Uterus (tissue), 4 donors: Measurements from ENCODE around the gene CCDC9. TPM values are rescaled to one million over a fixed set of nuclear protein-coding genes. Genes with fewer than 3 reads are reported as not detected.

Experiments used
- DNase-seq, 2 donors: peaks; one replicate each; pipeline ENCODE4 v3.0.0-alpha.2; 2019 to 2020
- H3K27ac ChIP-seq, 2 donors: fragments of 200-600 bp; sonication (generic); 1 replicate in 1 of 2; 2 replicates in 1 of 2; pipeline ENCODE4 v1.5.1; 2016 to 2018
- H3K27me3 ChIP-seq, 2 donors: fragments of 200-600 bp; sonication (generic); one replicate each; pipeline ENCODE4 v1.5.1; 2018 to 2019; ENCODE audit warnings: control low read depth in 1 of 2
- H3K36me3 ChIP-seq, 2 donors: fragments of 200-600 bp; sonication (generic); one replicate each; pipeline ENCODE4 v1.5.1; 2019; ENCODE audit warnings: control low read depth in 1 of 2
- H3K4me1 ChIP-seq, 2 donors: fragments of 200-600 bp; sonication (generic); one replicate each; pipeline ENCODE4 v1.5.1; 2018 to 2019; ENCODE audit warnings: control low read depth in 1 of 2
- H3K4me3 ChIP-seq, 2 donors: fragments of 200-600 bp; sonication (generic); 1 replicate in 1 of 2; 2 replicates in 1 of 2; pipeline ENCODE4 v1.5.1; 2018 to 2019; ENCODE audit warnings: mild to moderate bottlenecking in 1 of 2
- H3K9me3 ChIP-seq, 2 donors: fragments of 200-600 bp; sonication (generic); one replicate each; pipeline ENCODE4 v1.5.1; 2019; ENCODE audit warnings: control low read depth in 1 of 2
- CTCF ChIP-seq, 4 experiments: fragments of 200-600 bp in 2 of 4; fragments of 450-650 bp in 2 of 4; sonication (generic) in 2 of 4; IDR thresholded peaks; one replicate each; pipeline ENCODE4 v1.5.1; 2016 to 2019; ENCODE audit warnings: antibody characterized with exemption in 4 of 4, mild to moderate bottlenecking in 2 of 4, moderate library complexity in 1 of 4
- POLR2A ChIP-seq, 2 donors: fragments of 450-650 bp; IDR thresholded peaks; one replicate each; pipeline ENCODE4 v1.6.1; 2016; ENCODE audit warnings: antibody characterized with exemption in 2 of 2, mild to moderate bottlenecking in 1 of 2, moderate library complexity in 1 of 2
- intact Hi-C: fragments of 100-400 bp; cut with DNase I; formaldehyde crosslinking; loops from one replicate; pipeline ENCODE4 v1.15.1; 2023; ENCODE audit warnings: low total_unique reads
- total RNA-seq, 4 donors: library from RNA; depleted of rRNA in 3 of 4; stranded (reverse); fragments of >200 nt in 3 of 4; gene quantifications; one replicate each; pipeline versions ENCODE4 v1.1.0 to v1.2.4, GENCODE V29; 2014 to 2023
- donor health status: DM: yes; HTN: yes; CAD: no.

The CCDC9 gene
- total RNA-seq, 4 donors from 2014 or later: 2.6 to 45.4 (median 8.1) TPM

GRCh38 chr19:47303966-47304365, 47.6 kb downstream of the CCDC9 start:
- TF ChIP-seq POLR2A (IDR thresholded peaks at IDR 0.05) (no peak), CTCF (IDR thresholded peaks at IDR 0.05) (no peak)
- no peaks in the 10 kb centered on the region for H3K36me3 ChIP-seq
- intact Hi-C loops: no loop called here

DNA sequence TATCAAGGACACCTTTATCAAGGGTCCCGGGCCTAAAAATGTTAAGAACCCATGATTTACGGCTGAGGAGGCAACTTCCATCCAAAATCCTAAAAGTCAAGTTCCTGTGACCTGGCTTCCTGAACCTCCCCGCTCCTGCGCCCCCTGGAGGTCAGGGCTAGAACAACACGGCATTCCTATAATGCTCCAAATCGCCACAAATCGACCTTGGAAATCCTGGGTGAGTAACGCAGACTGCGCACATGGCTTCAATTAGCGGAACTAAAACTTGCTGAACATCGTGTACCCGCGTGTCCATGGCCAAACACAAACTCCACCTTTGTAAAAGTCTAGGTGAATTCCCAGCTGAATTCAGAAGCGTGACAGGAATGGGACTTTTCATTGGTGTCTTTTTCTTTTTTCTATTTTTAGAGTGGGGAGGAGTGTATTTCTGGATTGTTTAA, 49.0 kb downstream of the CCDC9 start:
- H3K27me3 ChIP-seq: no peaks in the 10 kb centered on the region
- intact Hi-C loops: no loop called here
- H3K4me3 ChIP-seq: no peak overlapping the region
- no peaks in the 10 kb centered on the region for H3K4me1 ChIP-seq
- no peaks in the 10 kb centered on the region for H3K36me3 ChIP-seq
- no peak overlapping the region for H3K27ac ChIP-seq
- TF ChIP-seq CTCF (IDR thresholded peaks at IDR 0.05) (peak; percentile 67 to 82 (median 76)), POLR2A (IDR thresholded peaks at IDR 0.05) (no peak)
- DNase-seq: peak; percentile 69 to 73
- H3K9me3 ChIP-seq: no peaks in the 10 kb centered on the region

More at GRCh38 chr19:47303966-47304365, 47.6 kb downstream of the CCDC9 start:
- H3K27ac ChIP-seq: no peak overlapping the region
- no peaks in the 10 kb centered on the region for H3K4me1 ChIP-seq
- no peaks in the 10 kb centered on the region for H3K9me3 ChIP-seq
- no peak overlapping the region for H3K4me3 ChIP-seq
- no peak for DNase-seq
- no peaks in the 10 kb centered on the region for H3K27me3 ChIP-seq

DNA sequence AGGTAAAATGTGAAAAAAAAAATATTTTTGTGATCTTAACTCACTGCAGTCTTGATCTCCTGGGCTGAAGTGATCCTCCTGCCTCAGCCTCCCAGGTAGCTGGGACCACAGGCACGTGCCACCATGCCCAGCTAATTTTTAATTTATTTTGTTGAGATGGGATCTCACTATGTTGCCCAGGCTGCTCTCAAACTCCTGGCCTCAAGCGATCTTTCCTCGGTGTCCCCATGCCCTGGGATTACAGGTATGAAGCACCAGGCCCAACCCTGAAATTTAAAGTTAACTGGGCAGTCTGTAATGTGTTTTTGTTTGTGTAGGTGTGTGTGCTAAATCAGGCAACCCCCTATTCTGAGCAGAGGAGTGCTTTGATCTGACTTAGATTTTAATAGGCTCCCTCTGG, 50.0 kb downstream of the CCDC9 start:
- no peak for DNase-seq
- TF ChIP-seq CTCF (IDR thresholded peaks at IDR 0.05): no peak
- TF ChIP-seq POLR2A (IDR thresholded peaks at IDR 0.05): no peak
- H3K27me3 ChIP-seq: no peaks in the 10 kb centered on the region
- H3K36me3 ChIP-seq: no peaks in the 10 kb centered on the region
- intact Hi-C loops: no loop called here
- no peaks in the 10 kb centered on the region for H3K9me3 ChIP-seq
- no peaks in the 10 kb centered on the region for H3K4me1 ChIP-seq
- H3K27ac ChIP-seq: no peak overlapping the region
- no peak overlapping the region for H3K4me3 ChIP-seq

DNA sequence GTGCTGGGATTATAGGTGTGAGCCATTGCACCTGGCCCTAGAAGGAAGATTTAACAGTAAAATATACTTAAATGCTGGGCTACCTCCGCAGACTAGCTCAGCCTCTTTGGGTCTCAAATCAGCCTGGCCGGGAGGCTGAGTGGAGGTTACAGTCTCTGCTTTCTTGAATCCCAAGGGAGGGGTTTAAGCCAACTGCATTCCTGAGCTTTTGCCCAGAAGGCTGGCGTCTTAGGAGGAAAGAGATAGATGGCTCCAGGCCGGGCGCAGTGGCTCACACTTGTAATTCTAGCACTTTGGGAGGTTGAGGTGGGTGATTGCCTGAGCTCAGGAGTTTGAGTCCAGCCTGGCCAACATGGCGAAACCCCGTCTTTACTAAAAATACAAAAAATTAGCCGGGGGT, 52.7 kb downstream of the CCDC9 start:
- intact Hi-C loops: no loop called here
- Histone ChIP-seq H3K4me3 (no peak overlapping the region), H3K9me3 (no peaks in the 10 kb centered on the region), H3K36me3 (no peaks in the 10 kb centered on the region), H3K27me3 (no peaks in the 10 kb centered on the region), H3K4me1 (no peaks in the 10 kb centered on the region), H3K27ac (no peak overlapping the region)
- DNase-seq: no peak
- TF ChIP-seq POLR2A (IDR thresholded peaks at IDR 0.05): no peak
- no peak for TF ChIP-seq CTCF (IDR thresholded peaks at IDR 0.05)

DNA sequence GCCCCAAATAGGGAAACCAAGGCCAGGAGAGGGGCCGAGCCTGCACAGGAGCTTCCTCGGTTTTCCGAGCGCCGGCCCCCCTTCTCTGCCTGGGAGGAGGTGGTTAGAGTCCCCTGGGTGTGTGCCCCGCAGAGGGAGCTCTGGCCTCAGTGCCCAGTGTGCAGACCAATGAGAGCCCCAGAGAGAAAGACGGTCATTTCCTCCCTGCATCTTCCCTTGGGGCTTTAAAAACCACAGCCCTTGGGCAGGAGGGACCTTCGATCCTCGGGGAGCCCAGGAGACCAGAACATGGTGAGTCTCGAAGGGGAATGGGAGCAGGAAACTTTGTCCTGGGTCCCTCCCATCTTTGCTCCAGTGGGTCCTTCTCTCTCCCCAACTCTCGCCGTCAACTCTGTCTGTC, 53.3 kb downstream of the CCDC9 start, which contains the start of gene C5AR1:
Gene C5AR1, plus strand, starts transcription at position 254 of the 400 bp plus-strand sequence. Its CDS starts 35 bp downstream, at position 289.
- no peaks in the 10 kb centered on the region for H3K4me1 ChIP-seq
- TF ChIP-seq CTCF (IDR thresholded peaks at IDR 0.05) (no peak), POLR2A (IDR thresholded peaks at IDR 0.05) (no peak)
- intact Hi-C loops: no loop called here
- no peaks in the 10 kb centered on the region for H3K27me3 ChIP-seq
- H3K4me3 ChIP-seq: no peak within 1 kb of the TSS
- no peaks in the 10 kb centered on the region for H3K36me3 ChIP-seq
- DNase-seq: no peak
- no peaks in the 10 kb centered on the region for H3K9me3 ChIP-seq
- no peak within 1 kb of the TSS for H3K27ac ChIP-seq
